HepG2 (cell line): ENCODE data around the gene CDC25C. TPM values are rescaled to one million over a fixed set of nuclear protein-coding genes. Genes with fewer than 3 reads are reported as not detected.

Source experiments
- CSRNP1 ChIP-seq: sonication (generic); formaldehyde crosslinking; IDR thresholded peaks from 2 replicates; pipeline ENCODE4 v1.8.1; 2023; ENCODE audit warnings: mild to moderate bottlenecking, missing genetic modification reagents
- FIP1L1 ChIP-seq: fragments of 200-400 bp; formaldehyde crosslinking; IDR thresholded peaks from 2 replicates; pipeline ENCODE4 v1.6.1; 2018; ENCODE audit warnings: low read depth, mild to moderate bottlenecking, low read length, moderate library complexity, borderline replicate concordance; ENCODE audit not compliant: insufficient read depth
- KDM5A ChIP-seq: fragments of 200-600 bp; sonication (generic); IDR thresholded peaks from 2 replicates; pipeline ENCODE4 v1.7.0; 2018; ENCODE audit warnings: antibody characterized with exemption, mild to moderate bottlenecking, low read length, borderline replicate concordance
- KDM6A ChIP-seq: IDR thresholded peaks from 2 replicates; pipeline ENCODE4 v1.6.1; 2016; ENCODE audit warnings: low read depth
- MATR3 ChIP-seq: sonication (generic); formaldehyde crosslinking; IDR thresholded peaks from 2 replicates; pipeline ENCODE4 v1.4.0; 2020; ENCODE audit warnings: missing genetic modification reagents
- MED8 ChIP-seq: sonication (generic); formaldehyde crosslinking; IDR thresholded peaks from 2 replicates; pipeline ENCODE4 v1.8.1; 2023; ENCODE audit warnings: mild to moderate bottlenecking, missing genetic modification reagents; ENCODE audit not compliant: insufficient replicate concordance
- TEAD2 ChIP-seq: sonication (generic); formaldehyde crosslinking; IDR thresholded peaks from 2 replicates; pipeline ENCODE4 v1.9.0; 2021; ENCODE audit warnings: missing genetic modification reagents
- TOPORS ChIP-seq: sonication (generic); formaldehyde crosslinking; IDR thresholded peaks from 2 replicates; pipeline ENCODE4 v1.8.0; 2023; ENCODE audit warnings: mild to moderate bottlenecking, missing genetic modification reagents
- ZBTB1 ChIP-seq: sonication (generic); formaldehyde crosslinking; IDR thresholded peaks from 2 replicates; pipeline ENCODE4 v1.4.0; 2020; ENCODE audit warnings: missing genetic modification reagents, borderline replicate concordance
- ZFP91 ChIP-seq: sonication (generic); formaldehyde crosslinking; IDR thresholded peaks from 2 replicates; pipeline ENCODE4 v1.9.0; 2022; ENCODE audit warnings: missing genetic modification reagents, mild to moderate bottlenecking, borderline replicate concordance
- ZMYM4 ChIP-seq: sonication (generic); formaldehyde crosslinking; IDR thresholded peaks from 2 replicates; pipeline ENCODE4 v1.8.1; 2023; ENCODE audit warnings: mild to moderate bottlenecking, missing genetic modification reagents
- ZNF142 ChIP-seq: sonication (generic); formaldehyde crosslinking; IDR thresholded peaks from 2 replicates; pipeline ENCODE4 v1.4.0; 2020; ENCODE audit warnings: missing genetic modification reagents
- ZNF20 ChIP-seq: sonication (generic); formaldehyde crosslinking; IDR thresholded peaks from 2 replicates; pipeline ENCODE4 v1.4.0; 2020; ENCODE audit warnings: mild to moderate bottlenecking, moderate library complexity, missing genetic modification reagents
- ZNF33A ChIP-seq: sonication (generic); formaldehyde crosslinking; IDR thresholded peaks from 2 replicates; pipeline ENCODE4 v1.5.1; 2020; ENCODE audit warnings: missing genetic modification reagents, mild to moderate bottlenecking, moderate library complexity, borderline replicate concordance
- ZNF460 ChIP-seq: sonication (generic); formaldehyde crosslinking; IDR thresholded peaks from 2 replicates; pipeline ENCODE4 v1.5.1; 2020; ENCODE audit warnings: missing genetic modification reagents, mild to moderate bottlenecking, borderline replicate concordance
- ZNF547 ChIP-seq: sonication (generic); formaldehyde crosslinking; IDR thresholded peaks from 2 replicates; pipeline ENCODE4 v1.5.1; 2020; ENCODE audit warnings: mild to moderate bottlenecking, missing genetic modification reagents
- ZNF75D ChIP-seq: sonication (generic); formaldehyde crosslinking; IDR thresholded peaks from 2 replicates; pipeline ENCODE4 v1.8.1; 2023; ENCODE audit warnings: missing genetic modification reagents, mild to moderate bottlenecking, borderline replicate concordance
- ZSCAN5A ChIP-seq: sonication (generic); formaldehyde crosslinking; IDR thresholded peaks from 2 replicates; pipeline ENCODE4 v1.8.0; 2022; ENCODE audit warnings: mild to moderate bottlenecking, missing genetic modification reagents, borderline replicate concordance
- polyA plus RNA-seq, 8 experiments: library from polyadenylated mRNA; depleted of rRNA in 3 of 8; stranded (reverse) in 7 of 8; unstranded in 1 of 8; fragments of >200 nt; fragmentation: Illumina TruSeq in 4 of 8; extraction: Trizol in 4 of 8; gene quantifications; 2 replicates each; pipeline versions ENCODE4 v1.2.1 to v1.2.3, GENCODE V29; 2011 to 2016; ENCODE audit warnings: low read depth in 4 of 8, missing spikeins in 1 of 8, mixed read lengths in 1 of 8; ENCODE audit not compliant: insufficient read depth in 1 of 8
- total RNA-seq, 5 experiments: library from RNA; depleted of rRNA; stranded (reverse); fragments of >200 nt; fragmentation: Illumina TruSeq; extraction: Trizol; gene quantifications; 2 replicates each; pipeline ENCODE4 v1.2.3, GENCODE V29; 2016; ENCODE audit warnings: low read depth in 1 of 5

The CDC25C gene
- total and polyA plus RNA-seq, 2 of the 13 experiments (the other 11 are each of a cell fraction or from before 2014, with no cell fraction given) = 17.7 to 27.6 TPM

- peak; percentile 87 for TF ChIP-seq ZNF142 (CRISPR knock-in tag)
- no peak for TF ChIP-seq MATR3 (CRISPR knock-in tag)
- peak; percentile 87 for TF ChIP-seq ZSCAN5A (CRISPR knock-in tag)
- peak; percentile 69 for TF ChIP-seq ZMYM4 (CRISPR knock-in tag)
- TF ChIP-seq ZNF460 = no peak
- peak; percentile 22; the same call in 1 of the 2 replicates for TF ChIP-seq KDM5A
- no peak for TF ChIP-seq TEAD2
- TF ChIP-seq ZNF33A (CRISPR knock-in tag) = 0 out of 2 replicates have a peak, but pooled peaks have one; percentile 29
- no peak for TF ChIP-seq ZNF75D (CRISPR knock-in tag)
- TF ChIP-seq FIP1L1 = no peak
- peak; percentile 69; the same call in 1 of the 2 replicates for TF ChIP-seq ZFP91 (CRISPR knock-in tag)
- TF ChIP-seq ZNF547 (CRISPR knock-in tag) = no peak; the same call in 1 of the 2 replicates
- peak; percentile 79 for TF ChIP-seq MED8 (CRISPR knock-in tag)
- TF ChIP-seq ZNF20 = no peak
- TF ChIP-seq TOPORS (CRISPR knock-in tag) = peak; percentile 82
- no peak for TF ChIP-seq ZBTB1 (CRISPR knock-in tag)
- peak; percentile 92 for TF ChIP-seq CSRNP1 (CRISPR knock-in tag)
- TF ChIP-seq KDM6A (CRISPR knock-in tag) = 0 out of 2 replicates have a peak, but pooled peaks have one; percentile 48
These were observed 6.2 kb upstream of the CDC25C start, which contains the start of gene FAM53C (continued) for GRCh38 chr5:138337685-138338410.
